Liver (tissue), 9 donors: ENCODE data around the gene CALR. TPM values are rescaled to one million over a fixed set of nuclear protein-coding genes. Genes with fewer than 3 reads are reported as not detected.

ENCODE experiments used
- DNase-seq: peaks from one replicate; pipeline ENCODE4 v3.0.0-alpha.2; 2017; ENCODE audit warnings: low spot score
- H3K27ac ChIP-seq, 2 donors: one replicate each; pipeline ENCODE4 v1.7.0; 2013; ENCODE audit warnings: inconsistent platforms in 2 of 2, low read length in 2 of 2, control low read depth in 1 of 2, low read depth in 1 of 2, mild to moderate bottlenecking in 1 of 2
- H3K27me3 ChIP-seq, 4 donors: one replicate each; pipeline versions ENCODE4 v1.6.1 to v1.7.0; 2013; ENCODE audit warnings: low read length in 3 of 4, inconsistent platforms in 1 of 4, mild to moderate bottlenecking in 1 of 4, moderate library complexity in 1 of 4; ENCODE audit not compliant: control insufficient read depth in 4 of 4, insufficient read depth in 4 of 4
- H3K36me3 ChIP-seq, 4 donors: one replicate each; pipeline versions ENCODE4 v1.6.1 to v1.7.0; 2013; ENCODE audit warnings: low read length in 3 of 4, mild to moderate bottlenecking in 3 of 4, low read depth in 1 of 4, moderate library complexity in 1 of 4; ENCODE audit not compliant: control insufficient read depth in 4 of 4, insufficient read depth in 3 of 4
- H3K4me1 ChIP-seq, 4 donors: one replicate each; pipeline versions ENCODE4 v1.6.1 to v1.7.0; 2013; ENCODE audit warnings: low read length in 3 of 4, mild to moderate bottlenecking in 3 of 4, moderate library complexity in 1 of 4; ENCODE audit not compliant: control insufficient read depth in 4 of 4, insufficient read depth in 4 of 4
- H3K4me3 ChIP-seq, 3 donors: one replicate each; pipeline versions ENCODE4 v1.6.1 to v1.7.0; 2013; ENCODE audit warnings: low read length in 3 of 3, control low read depth in 1 of 3, low read depth in 1 of 3, mild to moderate bottlenecking in 1 of 3
- H3K9ac ChIP-seq, 2 donors: one replicate each; pipeline ENCODE4 v1.7.0; 2013; ENCODE audit warnings: low read length in 2 of 2, mild to moderate bottlenecking in 2 of 2, moderate library complexity in 2 of 2, control low read depth in 1 of 2, low read depth in 1 of 2
- H3K9me3 ChIP-seq, 4 donors: one replicate each; pipeline versions ENCODE4 v1.6.1 to v1.7.0; 2013; ENCODE audit warnings: low read length in 3 of 4; ENCODE audit not compliant: control insufficient read depth in 4 of 4
- CTCF ChIP-seq: fragments of 150-350 bp; IDR thresholded peaks from 2 replicates; pipeline ENCODE4 v1.5.1; 2017; ENCODE audit warnings: improper control_type of control experiment, low read depth, low read length; ENCODE audit not compliant: missing input control
- EGR1 ChIP-seq, 2 donors: IDR thresholded peaks; 2 replicates each; pipeline ENCODE4 v1.6.1; 2016 to 2018; ENCODE audit warnings: antibody characterized with exemption in 2 of 2, low read depth in 2 of 2
- GABPA ChIP-seq, 2 donors: IDR thresholded peaks in 1 of 2; conservative IDR thresholded peaks in 1 of 2; 2 replicates each; pipeline ENCODE4 v1.6.1; 2016; ENCODE audit warnings: antibody characterized with exemption in 2 of 2, mild to moderate bottlenecking in 1 of 2, moderate library complexity in 1 of 2
- HNF4A ChIP-seq, 2 donors: conservative IDR thresholded peaks; 2 replicates each; pipeline ENCODE4 v1.6.1; 2016; ENCODE audit warnings: antibody characterized with exemption in 2 of 2, mild to moderate bottlenecking in 2 of 2
- HNF4G ChIP-seq: IDR thresholded peaks from 2 replicates; pipeline ENCODE4 v1.6.1; 2016; ENCODE audit warnings: antibody characterized with exemption
- NR2F2 ChIP-seq: IDR thresholded peaks from 2 replicates; pipeline ENCODE4 v1.6.1; 2016; ENCODE audit warnings: antibody characterized with exemption
- RAD21 ChIP-seq, 2 donors: IDR thresholded peaks; 2 replicates each; pipeline ENCODE4 v1.6.1; 2016; ENCODE audit warnings: antibody characterized with exemption in 2 of 2, mild to moderate bottlenecking in 2 of 2
- SP1 ChIP-seq: IDR thresholded peaks from 2 replicates; pipeline ENCODE4 v1.6.1; 2018; ENCODE audit warnings: antibody characterized with exemption, mild to moderate bottlenecking
- ZBTB33 ChIP-seq: IDR thresholded peaks from 2 replicates; pipeline ENCODE4 v1.6.1; 2016; ENCODE audit warnings: antibody characterized with exemption
- WGBS: extraction: QIAGEN DNeasy Blood & Tissue Kit; methylation state at CpG from one replicate; pipeline ENCODE4 v1.1.7; 2013; 5-methylcytosine and 5-hydroxymethylcytosine counted together
- polyA plus RNA-seq, 2 donors: library from polyadenylated mRNA; stranded (reverse) in 1 of 2; unstranded in 1 of 2; fragments of 200-250 nt in 1 of 2; fragments of >200 nt in 1 of 2; fragmentation: Nextera tagmentation in 1 of 2; extraction: Ambion mirVana in 1 of 2; gene quantifications; one replicate each; pipeline versions ENCODE4 v1.2.1 to v1.2.3, GENCODE V29; 2013 to 2015
- total RNA-seq, 2 donors: library from RNA; depleted of rRNA; stranded (reverse); fragments of >200 nt; gene quantifications; one replicate each; pipeline ENCODE4 v1.2.3, GENCODE V29; 2014
- donor health status: healthy.
- donor health status: healthy.
- donor health status: healthy.
- donor health status: healthy.
- donor health status: healthy.

The CALR gene
- total and polyA plus RNA-seq, 4 donors, result 618 to 1,316 (median 1,070) TPM

GRCh38 chr19:12984683-12985048, 46.3 kb downstream of the CALR start:
- Histone ChIP-seq H3K4me3 (no peak overlapping the region), H3K36me3 (no peaks in the 10 kb centered on the region), H3K27ac (no peak overlapping the region), H3K4me1 (peaks cover 0 to 7% (median 2%) of the 10 kb centered on the region in 4 donors), H3K9me3 (no peaks in the 10 kb centered on the region), H3K27me3 (no peaks in the 10 kb centered on the region), H3K9ac (no peak overlapping the region)
- WGBS, result 37% methylated on average over 10 of the region's 10 CpGs
- no peak for DNase-seq
- TF ChIP-seq HNF4A (conservative IDR thresholded peaks at IDR 0.05), result no peak
- TF ChIP-seq HNF4G, result no peak
- TF ChIP-seq CTCF, result no peak
- TF ChIP-seq RAD21 (IDR thresholded peaks at IDR 0.05), result no peak
- TF ChIP-seq SP1, result no peak

- WGBS, result 40% methylated on average over 16 of the region's 16 CpGs
- DNase-seq, result no peak
Measured at GRCh38 chr19:12985049-12985776, 46.8 kb downstream of the CALR start.

GRCh38 chr19:12986726-12987125, 48.3 kb downstream of the CALR start:
- no peaks in the 10 kb centered on the region for H3K9me3 ChIP-seq
- H3K27ac ChIP-seq, result no peak overlapping the region
- H3K9ac ChIP-seq, result no peak overlapping the region
- 96% methylated on average over 12 of the region's 12 CpGs for WGBS
- DNase-seq, result no peak
- H3K36me3 ChIP-seq, result no peaks in the 10 kb centered on the region
- no peak overlapping the region for H3K4me3 ChIP-seq
- TF ChIP-seq EGR1 (IDR thresholded peaks at IDR 0.05; ENCODE audit: low read depth in 2 of 2), result no peak
- TF ChIP-seq ZBTB33, result no peak
- TF ChIP-seq NR2F2, result no peak
- peaks cover 0 to 7% (median 2%) of the 10 kb centered on the region in 4 donors for H3K4me1 ChIP-seq
- no peaks in the 10 kb centered on the region for H3K27me3 ChIP-seq

More at GRCh38 chr19:12985049-12985776, 46.8 kb downstream of the CALR start:
- Histone ChIP-seq H3K27me3 (no peaks in the 10 kb centered on the region), H3K9ac (no peak overlapping the region), H3K4me3 (no peak overlapping the region), H3K36me3 (no peaks in the 10 kb centered on the region), H3K4me1 (peaks cover 0 to 7% (median 2%) of the 10 kb centered on the region in 4 donors), H3K27ac (no peak overlapping the region), H3K9me3 (no peaks in the 10 kb centered on the region)
- TF ChIP-seq NR2F2 (no peak), HNF4A (conservative IDR thresholded peaks at IDR 0.05) (no peak), GABPA (IDR thresholded peaks at IDR 0.05 in 1 of 2, conservative IDR thresholded peaks at IDR 0.05 in 1 of 2) (no peak), HNF4G (no peak), ZBTB33 (no peak)
